CD4-positive, alpha-beta T cell treated with Interferon gamma for 1 hour (primary cell): Measurements from ENCODE around the gene CALR3.
"Not testable (repeated sequence)": the region's sequence is repeated elsewhere in the genome, so short reads cannot be mapped to it uniquely, and the experiment has no call there.

Source experiments
- DNase-seq: peaks from one replicate; pipeline ENCODE4 v3.0.0-alpha.2; 2020

The CALR3 gene, protein sequence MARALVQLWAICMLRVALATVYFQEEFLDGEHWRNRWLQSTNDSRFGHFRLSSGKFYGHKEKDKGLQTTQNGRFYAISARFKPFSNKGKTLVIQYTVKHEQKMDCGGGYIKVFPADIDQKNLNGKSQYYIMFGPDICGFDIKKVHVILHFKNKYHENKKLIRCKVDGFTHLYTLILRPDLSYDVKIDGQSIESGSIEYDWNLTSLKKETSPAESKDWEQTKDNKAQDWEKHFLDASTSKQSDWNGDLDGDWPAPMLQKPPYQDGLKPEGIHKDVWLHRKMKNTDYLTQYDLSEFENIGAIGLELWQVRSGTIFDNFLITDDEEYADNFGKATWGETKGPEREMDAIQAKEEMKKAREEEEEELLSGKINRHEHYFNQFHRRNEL

GRCh38 chr19:16495982-16496612, at the start of gene CALR3, which contains the start of gene C19orf44:
TSS of gene CALR3 (minus strand) at chr19:16496167. CDS start at chr19:16496129, 38 bp downstream.
TSS of gene C19orf44 (plus strand) at chr19:16496394. CDS start at chr19:16500793, 4,399 bp downstream.
- peak; percentile 97 for DNase-seq

GRCh38 chr19:16544473-16545231, 48.7 kb upstream of the CALR3 start:
- no peak for DNase-seq

DNA sequence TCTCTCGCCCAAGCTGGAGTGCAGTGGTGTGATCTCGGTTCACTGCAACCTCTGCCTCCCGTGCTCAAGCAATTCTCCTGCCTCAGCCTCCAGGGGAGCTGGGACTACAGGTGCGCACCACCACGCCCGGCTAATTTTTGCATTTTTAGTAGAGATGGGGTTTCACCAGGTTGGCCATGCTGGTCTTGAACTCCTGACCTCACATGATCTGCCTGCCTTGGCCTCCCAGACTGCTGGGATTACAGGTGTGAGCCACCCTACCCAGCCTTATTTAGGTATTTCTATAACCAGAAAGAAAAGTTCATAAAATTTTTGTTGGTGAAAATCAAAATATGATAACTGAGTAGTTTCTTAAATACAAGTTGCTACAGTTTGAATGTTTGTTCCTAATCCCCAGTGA, 47.8 kb upstream of the CALR3 start:
- not testable (repeated sequence) for DNase-seq

GRCh38 chr19:16542910-16543472, 47.0 kb upstream of the CALR3 start:
- DNase-seq: no peak

GRCh38 chr19:16542045-16542909, 46.3 kb upstream of the CALR3 start, which contains the start of gene CHERP:
TSS of gene CHERP (minus strand) at chr19:16542437. CDS start at chr19:16542378, 59 bp downstream.
- peak; percentile 93 for DNase-seq

DNA sequence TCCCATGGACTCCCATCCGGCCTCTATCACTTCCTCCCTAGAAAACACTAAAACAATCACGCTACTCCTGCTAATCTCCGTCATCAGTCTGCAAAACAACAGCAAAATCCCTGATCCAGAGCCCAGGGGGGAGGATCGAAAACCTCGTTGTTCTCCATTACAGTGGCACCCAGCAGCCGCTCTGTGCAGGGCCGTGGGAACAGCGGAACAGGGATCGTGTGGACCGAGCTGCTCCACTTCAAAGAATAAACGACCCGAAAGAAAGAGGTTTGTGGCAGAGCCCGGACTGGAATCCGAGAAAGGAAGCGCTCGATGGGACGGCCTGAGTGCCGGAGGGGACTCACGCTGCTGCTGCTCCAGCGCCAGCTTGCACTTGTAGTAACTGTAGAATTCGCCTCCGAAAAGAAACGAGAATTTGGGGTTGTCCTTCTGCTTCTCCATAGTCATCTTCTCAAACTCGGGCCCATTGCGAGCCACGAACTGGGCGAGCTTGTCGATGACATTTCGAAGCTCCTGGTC, 45.6 kb upstream of the CALR3 start:
- no peak for DNase-seq

DNA sequence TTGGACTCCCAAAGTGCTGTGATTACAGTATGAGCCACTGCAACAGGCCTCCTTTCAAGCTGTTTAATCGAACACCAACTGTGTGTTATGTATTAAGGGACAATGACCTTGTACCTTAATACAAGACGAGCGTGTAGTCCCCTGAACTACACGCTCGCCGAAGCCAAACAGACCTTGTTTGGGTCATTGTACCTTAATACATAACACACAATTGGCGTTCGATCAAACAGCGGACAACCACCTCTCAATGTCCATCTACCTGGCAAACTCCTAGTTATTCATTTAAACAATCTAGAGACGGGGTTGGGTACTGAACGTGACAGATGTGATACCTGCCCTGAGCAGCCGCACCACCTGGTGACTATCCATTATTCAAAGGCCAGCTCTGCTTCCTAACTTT, 45.0 kb upstream of the CALR3 start:
- DNase-seq: no peak

- no peak for DNase-seq
These were observed 41.1 kb upstream of the CALR3 start for GRCh38 chr19:16537111-16537510.

DNA sequence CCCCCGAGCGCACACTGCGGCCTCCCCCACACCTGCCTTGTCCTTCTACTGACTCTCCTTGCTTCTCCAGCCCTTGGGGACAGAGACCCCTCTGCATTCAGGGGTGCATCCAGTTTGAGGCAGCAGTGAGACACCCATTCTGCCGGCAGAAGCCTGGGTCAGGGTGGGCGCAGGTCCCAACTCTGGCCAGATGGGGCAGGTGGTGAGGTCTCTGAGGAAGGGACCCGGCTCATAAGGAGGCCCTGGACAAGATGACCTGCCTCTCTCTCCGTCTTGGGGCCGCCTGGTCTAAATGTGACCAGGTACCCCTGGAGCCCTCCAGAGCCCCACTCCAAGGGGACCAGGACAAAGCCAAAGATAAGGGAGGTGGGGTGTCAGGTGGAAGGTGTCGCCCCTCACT, 40.2 kb upstream of the CALR3 start:
- DNase-seq: no peak

- DNase-seq: no peak
These were observed 39.4 kb upstream of the CALR3 start for GRCh38 chr19:16535381-16535780.

- no peak for DNase-seq
These were observed 36.7 kb upstream of the CALR3 start for GRCh38 chr19:16532440-16533234.

GRCh38 chr19:16531380-16531669, 35.4 kb upstream of the CALR3 start:
- no peak for DNase-seq

DNA sequence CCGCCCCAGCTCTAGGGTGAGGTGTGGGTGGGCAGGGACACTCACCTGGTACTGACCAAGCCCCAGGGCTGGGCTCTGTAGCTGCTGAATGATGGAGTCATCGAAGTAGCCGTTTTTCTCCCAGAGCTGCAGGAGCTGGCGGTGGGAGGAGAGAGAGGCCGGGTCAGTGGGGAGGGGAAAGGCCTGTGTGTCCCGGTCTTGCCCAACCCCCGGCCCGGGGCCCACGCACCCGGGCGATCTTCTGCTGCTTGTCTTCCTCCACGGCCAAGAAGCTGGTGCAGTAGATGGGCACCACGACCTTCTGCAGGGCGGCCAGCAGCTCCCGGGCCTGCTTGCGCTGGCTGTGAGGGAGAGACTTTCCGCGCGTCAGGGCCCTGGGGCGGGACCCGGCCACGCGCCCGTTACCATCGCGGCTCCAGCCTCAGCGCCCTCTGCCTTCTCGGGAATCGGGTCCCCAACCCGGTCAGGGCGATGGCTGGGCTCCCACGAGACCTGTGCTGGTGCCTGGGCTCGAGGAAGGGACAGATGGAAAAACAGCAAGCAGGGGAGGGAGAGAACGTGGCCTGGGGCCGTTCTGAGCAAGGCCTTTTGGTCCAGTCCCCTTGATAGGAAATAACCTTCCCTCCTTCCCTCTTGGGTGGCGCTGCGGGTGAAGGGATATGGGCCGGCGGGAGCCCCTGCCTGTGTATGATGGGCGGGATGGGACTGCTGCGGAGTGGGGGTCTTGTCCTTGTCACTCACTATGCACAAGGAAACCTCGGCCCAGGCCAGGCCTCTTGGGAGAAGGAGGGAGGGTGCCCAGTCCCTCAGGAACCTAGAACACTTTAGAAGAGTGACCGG, 34.8 kb upstream of the CALR3 start:
- DNase-seq: no peak

GRCh38 chr19:16529466-16530144, 33.6 kb upstream of the CALR3 start:
- no peak for DNase-seq

DNA sequence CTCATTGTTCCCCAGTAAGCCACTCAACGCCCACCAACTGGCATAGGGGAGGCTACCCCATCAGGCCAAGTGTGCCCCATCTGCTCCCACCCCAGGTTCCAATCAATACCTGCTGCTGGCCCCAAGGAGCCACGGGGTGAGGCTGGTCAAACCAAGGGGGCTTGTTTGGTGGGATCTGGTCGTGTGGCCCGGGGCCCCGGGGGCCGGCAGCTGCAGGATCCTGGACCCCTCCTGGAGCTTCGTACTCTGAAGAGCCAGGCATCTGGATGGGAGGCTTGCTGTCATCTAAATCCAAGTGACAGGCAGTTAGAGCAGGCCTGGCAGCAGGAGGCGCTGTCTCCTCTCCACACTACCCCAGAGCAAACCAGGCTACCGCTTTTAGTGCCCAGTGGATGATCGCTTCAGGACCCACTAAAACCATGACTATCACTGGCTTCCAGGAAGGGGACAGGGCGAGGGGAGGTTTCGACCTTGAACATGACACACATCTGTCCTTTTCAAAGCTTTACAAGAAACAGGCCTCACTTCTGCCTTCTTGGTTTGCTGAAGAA, 32.1 kb upstream of the CALR3 start:
- peak; percentile 34 for DNase-seq

GRCh38 chr19:16527334-16527935, 31.5 kb upstream of the CALR3 start:
- DNase-seq: no peak

DNA sequence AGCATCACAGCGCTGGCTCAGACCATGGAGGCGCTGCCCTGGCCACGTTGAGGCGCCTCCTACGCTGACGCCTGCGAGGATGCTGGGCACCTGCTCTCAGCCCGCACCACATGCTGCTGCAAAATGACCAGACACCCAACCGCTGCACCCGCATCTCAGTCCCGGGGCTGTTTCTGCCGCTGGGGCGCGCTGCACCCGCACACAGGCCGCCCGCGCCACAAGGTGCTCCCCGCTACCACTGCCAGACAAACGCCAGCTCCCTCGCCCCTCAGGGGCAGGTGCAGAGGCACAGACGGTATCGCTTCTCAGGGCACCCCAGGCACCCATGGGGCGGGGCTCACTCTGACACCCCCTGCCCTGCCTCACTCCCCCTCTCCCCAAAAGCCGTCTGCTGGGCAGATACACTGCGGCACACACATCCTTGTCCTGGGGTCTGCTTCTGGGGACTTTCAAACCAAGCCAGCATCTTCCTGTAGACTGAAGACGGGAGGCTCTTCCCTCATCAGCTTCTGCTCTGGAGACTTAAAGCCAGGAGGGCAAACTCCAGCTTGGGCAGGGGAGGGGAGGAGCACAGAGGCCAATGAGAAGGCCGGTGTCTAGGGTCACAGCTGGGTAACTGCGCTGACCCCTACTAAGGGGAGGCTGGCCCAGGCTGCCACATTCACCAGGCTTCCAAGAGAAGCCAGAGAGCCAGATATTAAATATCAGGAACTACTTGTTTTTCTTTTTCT, 29.9 kb upstream of the CALR3 start:
- no peak for DNase-seq
